H1 (cell line): Measurements from ENCODE around the gene OR52E2. TPM values are rescaled to one million over a fixed set of nuclear protein-coding genes. Genes with fewer than 3 reads are reported as not detected.

Source experiments
- CTCF ChIA-PET: fragments of 300-600 bp; sonication (Branson Sonifier 250); formaldehyde crosslinking; loops from one replicate; lab custom pipeline; 2021; ENCODE audit not compliant: partially characterized antibody; lab: Charles Lee
- POLR2A ChIA-PET: fragments of 300-600 bp; sonication (Branson Sonifier 250); formaldehyde crosslinking; loops from one replicate; lab custom pipeline; 2021; ENCODE audit warnings: inconsistent platforms; ENCODE audit not compliant: partially characterized antibody; lab: Charles Lee
- DNase-seq, 2 experiments: peaks; one replicate each; pipeline versions ENCODE4 v3.0.0 to v3.0.0-alpha.2; 2010 to 2022; ENCODE audit warnings: low spot score in 2 of 2, low read depth in 1 of 2, mixed read lengths in 1 of 2
- FAIRE-seq: peaks from 2 replicates; lab custom pipeline; 2011; peaks lifted over from hg19 to GRCh38; lab: Jason Lieb, UNC
- H2AFZ ChIP-seq: 2 replicates; pipeline ENCODE4 v1.8.1; 2012; ENCODE audit warnings: low read length, inconsistent platforms
- H2AK5ac ChIP-seq: 2 replicates; pipeline ENCODE4 v1.6.1; 2013; ENCODE audit warnings: low read depth, low read length
- H2BK120ac ChIP-seq: replicated peaks from 2 replicates; pipeline ENCODE3; 2013; ENCODE audit warnings: low read depth, low read length, inconsistent platforms
- H2BK12ac ChIP-seq: 2 replicates; pipeline ENCODE4 v1.6.1; 2013; ENCODE audit warnings: low read depth, low read length
- H2BK15ac ChIP-seq: 2 replicates; pipeline ENCODE4 v1.6.1; 2013; ENCODE audit warnings: low read length
- H2BK20ac ChIP-seq: 2 replicates; pipeline ENCODE4 v1.6.1; 2013; ENCODE audit warnings: low read length
- H2BK5ac ChIP-seq: 2 replicates; pipeline ENCODE4 v1.6.1; 2013; ENCODE audit warnings: low read depth, low read length
- H3K14ac ChIP-seq: 2 replicates; pipeline ENCODE4 v1.6.1; 2013; ENCODE audit warnings: inconsistent platforms; ENCODE audit not compliant: insufficient read length
- H3K18ac ChIP-seq: 2 replicates; pipeline ENCODE4 v1.6.1; 2013; ENCODE audit warnings: low read length; ENCODE audit errors: extremely low read depth
- H3K23ac ChIP-seq: 2 replicates; pipeline ENCODE4 v1.6.1; 2013; ENCODE audit warnings: inconsistent platforms; ENCODE audit not compliant: insufficient read length
- H3K23me2 ChIP-seq: 2 replicates; pipeline ENCODE4 v1.6.1; 2013; ENCODE audit warnings: low read depth, low read length
- H3K27ac ChIP-seq: 2 replicates; pipeline ENCODE4 v1.6.1; 2011; ENCODE audit warnings: low read depth, low read length, inconsistent platforms
- H3K27me3 ChIP-seq, 4 experiments: replicated peaks in 1 of 4; 1 replicate in 1 of 4; 2 replicates in 3 of 4; pipeline versions ENCODE4 v1.6.1 to v1.8.1; 2011 to 2013; ENCODE audit warnings: low read length in 3 of 4, mild to moderate bottlenecking in 3 of 4, inconsistent platforms in 2 of 4, mixed read lengths in 2 of 4, moderate library complexity in 1 of 4; ENCODE audit not compliant: control insufficient read depth in 3 of 4, insufficient read depth in 3 of 4; ENCODE audit errors: extremely low read depth in 1 of 4
- H3K36me3 ChIP-seq, 4 experiments: 2 replicates each; pipeline versions ENCODE4 v1.6.1 to v1.8.1; 2011 to 2013; ENCODE audit warnings: mild to moderate bottlenecking in 4 of 4, low read length in 3 of 4, moderate library complexity in 2 of 4, control low read depth in 1 of 4, inconsistent platforms in 1 of 4; ENCODE audit not compliant: insufficient read depth in 4 of 4, control insufficient read depth in 2 of 4
- H3K4ac ChIP-seq: replicated peaks from 2 replicates; pipeline ENCODE3; 2013; ENCODE audit warnings: low read length, low read depth, mixed read lengths, inconsistent platforms; ENCODE audit not compliant: insufficient read length
- H3K4me1 ChIP-seq, 4 experiments: replicated peaks in 1 of 4; 1 replicate in 1 of 4; 2 replicates in 3 of 4; pipeline versions ENCODE4 v1.6.1 to v1.8.1; 2011 to 2013; ENCODE audit warnings: low read length in 3 of 4, inconsistent platforms in 2 of 4, mixed read lengths in 1 of 4; ENCODE audit not compliant: insufficient read depth in 4 of 4, control insufficient read depth in 3 of 4
- H3K4me2 ChIP-seq, 2 experiments: 2 replicates each; pipeline versions ENCODE4 v1.6.1 to v1.8.1; 2011 to 2013; ENCODE audit warnings: low read depth in 2 of 2, low read length in 2 of 2, control low read depth in 1 of 2, inconsistent platforms in 1 of 2, mild to moderate bottlenecking in 1 of 2; ENCODE audit not compliant: insufficient read depth in 1 of 2
- H3K4me3 ChIP-seq, 4 experiments: fragments of 200-600, 300-600 bp in 1 of 4; sonication (generic), shearing (Covaris generic), sonication (Bioruptor Twin) in 1 of 4; 2 replicates each; pipeline versions ENCODE4 v1.5.1 to v1.8.1; 2011 to 2016; ENCODE audit warnings: low read length in 4 of 4, low read depth in 3 of 4, control low read depth in 2 of 4, inconsistent platforms in 2 of 4, mild to moderate bottlenecking in 2 of 4, mixed read lengths in 1 of 4, moderate library complexity in 1 of 4; ENCODE audit not compliant: insufficient read depth in 2 of 4; ENCODE audit errors: extremely low read depth in 1 of 4
- H3K56ac ChIP-seq: replicated peaks from 2 replicates; pipeline ENCODE3; 2013; ENCODE audit warnings: low read depth, mild to moderate bottlenecking, mixed read lengths, low read length, inconsistent platforms; ENCODE audit not compliant: insufficient read length
- H3K79me1 ChIP-seq: 2 replicates; pipeline ENCODE4 v1.6.1; 2013; ENCODE audit warnings: low read depth, low read length, control low read depth
- H3K79me2 ChIP-seq, 2 experiments: 2 replicates each; pipeline versions ENCODE4 v1.6.1 to v1.8.1; 2012 to 2013; ENCODE audit warnings: low read length in 2 of 2, mild to moderate bottlenecking in 2 of 2, inconsistent platforms in 1 of 2; ENCODE audit not compliant: insufficient read depth in 2 of 2, control insufficient read depth in 1 of 2
- H3K9ac ChIP-seq, 4 experiments: replicated peaks in 1 of 4; 1 replicate in 1 of 4; 2 replicates in 3 of 4; pipeline versions ENCODE4 v1.6.1 to v1.8.1; 2011 to 2013; ENCODE audit warnings: low read depth in 3 of 4, low read length in 3 of 4, control low read depth in 2 of 4, mild to moderate bottlenecking in 2 of 4, moderate library complexity in 2 of 4, inconsistent platforms in 1 of 4; ENCODE audit errors: extremely low read depth in 1 of 4
- H3K9me3 ChIP-seq, 2 experiments: 2 replicates each; pipeline versions ENCODE4 v1.6.1 to v1.8.1; 2012 to 2013; ENCODE audit warnings: mild to moderate bottlenecking in 2 of 2, moderate library complexity in 2 of 2, control low read depth in 1 of 2, inconsistent platforms in 1 of 2, low read depth in 1 of 2, low read length in 1 of 2, mixed read lengths in 1 of 2; ENCODE audit not compliant: insufficient read depth in 2 of 2
- H4K20me1 ChIP-seq, 2 experiments: replicated peaks in 1 of 2; 2 replicates each; pipeline versions ENCODE3 to v1.8.1; 2011 to 2013; ENCODE audit warnings: inconsistent platforms in 2 of 2, low read length in 2 of 2, mild to moderate bottlenecking in 1 of 2; ENCODE audit not compliant: insufficient read depth in 2 of 2, control insufficient read depth in 1 of 2
- H4K5ac ChIP-seq: 2 replicates; pipeline ENCODE4 v1.6.1; 2013; ENCODE audit warnings: low read length, low read depth, mixed read lengths, inconsistent platforms; ENCODE audit not compliant: insufficient read length
- H4K8ac ChIP-seq: 2 replicates; pipeline ENCODE4 v1.8.0; 2013; ENCODE audit warnings: mild to moderate bottlenecking, moderate library complexity, low read length, inconsistent platforms; ENCODE audit not compliant: insufficient read depth; ENCODE audit errors: extremely low read depth
- H4K91ac ChIP-seq: replicated peaks from 2 replicates; pipeline ENCODE3; 2013; ENCODE audit warnings: low read length, mixed read lengths, inconsistent platforms; ENCODE audit not compliant: insufficient read length
- MAFK ChIP-seq: IDR thresholded peaks from 2 replicates; pipeline ENCODE4 v1.6.1; 2012; ENCODE audit warnings: low read depth, mild to moderate bottlenecking, improper control_type of control experiment, low read length
- PHF8 ChIP-seq: fragments of 200-600 bp; sonication (generic); conservative IDR thresholded peaks from 2 replicates; pipeline ENCODE4 v1.7.1; 2012; ENCODE audit warnings: low read depth, mild to moderate bottlenecking, inconsistent platforms, low read length, moderate library complexity
- POLR2AphosphoS5 ChIP-seq: IDR thresholded peaks from 2 replicates; pipeline ENCODE4 v1.6.1; 2011; ENCODE audit warnings: low read depth, low read length
- RAD21 ChIP-seq, 2 experiments: IDR thresholded peaks in 1 of 2; conservative IDR thresholded peaks in 1 of 2; 2 replicates each; pipeline ENCODE4 v1.6.1; 2011; ENCODE audit warnings: low read depth in 2 of 2, low read length in 2 of 2, improper control_type of control experiment in 1 of 2, inconsistent platforms in 1 of 2, mild to moderate bottlenecking in 1 of 2, moderate library complexity in 1 of 2
- RBBP5 ChIP-seq: IDR thresholded peaks from 2 replicates; pipeline ENCODE4 v1.7.1; 2012; ENCODE audit warnings: low read depth, mild to moderate bottlenecking, inconsistent platforms, low read length, moderate library complexity, borderline replicate concordance
- RNF2 ChIP-seq: fragments of 200-900, 300-1000 bp; sonication (generic); IDR thresholded peaks from 2 replicates; pipeline ENCODE4 v1.7.1; 2016; ENCODE audit warnings: borderline replicate concordance, low read depth, mild to moderate bottlenecking, antibody characterized with exemption, low read length; ENCODE audit not compliant: poor library complexity, severe bottlenecking; ENCODE audit errors: missing control alignments
- SIRT6 ChIP-seq: IDR thresholded peaks from one replicate; pipeline ENCODE4 v1.7.1; 2012; ENCODE audit warnings: low read length, inconsistent platforms
- TAF1 ChIP-seq: IDR thresholded peaks from 2 replicates; pipeline ENCODE4 v1.6.1; 2011; ENCODE audit warnings: mild to moderate bottlenecking, low read depth, low read length
- TEAD4 ChIP-seq: IDR thresholded peaks from 2 replicates; pipeline ENCODE4 v1.6.1; 2012; ENCODE audit warnings: low read depth, low read length, inconsistent platforms, mixed read lengths
- WGBS, 2 experiments: shearing (Covaris generic) in 1 of 2; methylation state at CpG; one replicate each; pipeline versions ENCODE4 v1.1.6 to v1.1.7; 2013 to 2015; ENCODE audit warnings: low lambda C conversion rate in 2 of 2, mixed read lengths in 2 of 2, inconsistent platforms in 1 of 2, low coverage in 1 of 2, missing lambda C conversion rate in 1 of 2; ENCODE audit not compliant: insufficient replicate concordance in 2 of 2, insufficient coverage in 1 of 2, insufficient read length in 1 of 2; ENCODE audit errors: extremely low coverage in 1 of 2, missing lambda C conversion rate in 1 of 2; 5-methylcytosine and 5-hydroxymethylcytosine counted together
- polyA plus RNA-seq, 7 experiments: library from polyadenylated mRNA; depleted of rRNA in 3 of 7; stranded (reverse) in 5 of 7; unstranded in 2 of 7; fragments of >200 nt in 5 of 7; fragments of 200-250 nt in 2 of 7; gene quantifications; 1 replicate in 5 of 7; 2 replicates in 1 of 7; 4 replicates in 1 of 7; pipeline versions ENCODE4 v1.2.1 to v1.2.3, GENCODE V29; 2011 to 2013; ENCODE audit warnings: missing spikeins in 2 of 7, mixed read lengths in 2 of 7
- total RNA-seq: library from RNA; stranded (reverse); fragmentation: NEBNext Ultra II Directional; extraction: Animal tissue kit (Norgen Biotek cat#: 25700); gene quantifications from 2 replicates; pipeline ENCODE4 v1.2.1, GENCODE V29; 2021
- TF ChIP-seq, protein P1 (sequence below), 3 experiments: IDR thresholded peaks; 1 replicate in 2 of 3; 2 replicates in 1 of 3; pipeline versions ENCODE4 v1.5.1 to v1.6.1; 2011; ENCODE audit warnings: low read length in 3 of 3, mild to moderate bottlenecking in 3 of 3, inconsistent platforms in 2 of 3, low read depth in 1 of 3, moderate library complexity in 1 of 3; ENCODE audit not compliant: insufficient read depth in 1 of 3; ENCODE audit errors: control extremely low read depth in 1 of 3
- TF ChIP-seq, protein P2 (sequence below): IDR thresholded peaks from 2 replicates; pipeline ENCODE4 v1.6.1; 2012; ENCODE audit warnings: inconsistent platforms

The OR52E2 gene
- total and polyA plus RNA-seq, 2 of the 8 experiments (the other 6 are each of a cell fraction or from before 2014, with no cell fraction given): not detected

DNA sequence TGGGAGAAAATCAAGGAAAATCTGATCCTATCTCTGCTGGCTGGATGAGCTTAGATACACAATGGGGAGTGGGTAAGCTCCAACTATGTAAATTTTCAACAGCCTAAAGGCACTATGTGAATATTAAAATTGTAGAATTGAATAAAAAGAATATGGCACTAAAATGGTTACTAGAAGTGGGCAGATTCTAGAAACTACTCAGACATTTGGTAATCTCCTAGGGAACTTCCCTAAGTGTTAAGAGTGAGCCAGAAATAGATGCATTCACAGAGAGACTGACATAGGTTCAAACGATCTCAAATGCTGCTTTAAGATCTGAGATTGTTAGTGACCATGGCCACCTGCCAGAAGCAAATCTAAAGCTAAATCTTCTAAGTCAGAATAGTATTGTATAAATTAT lies 5.6 kb upstream of the OR52E2 start:
- ChIA-PET POLR2A (no interaction called here), CTCF (interaction anchor here (0.6 to 1.0 kb wide), 2 partner anchors 73 to 682 kb away, joined by 3 read pairs; partner anchors contain the start of gene OR52A5)
- no peak for TF ChIP-seq TAF1
- TF ChIP-seq SIRT6: no peak
- TF ChIP-seq, protein P1, sequence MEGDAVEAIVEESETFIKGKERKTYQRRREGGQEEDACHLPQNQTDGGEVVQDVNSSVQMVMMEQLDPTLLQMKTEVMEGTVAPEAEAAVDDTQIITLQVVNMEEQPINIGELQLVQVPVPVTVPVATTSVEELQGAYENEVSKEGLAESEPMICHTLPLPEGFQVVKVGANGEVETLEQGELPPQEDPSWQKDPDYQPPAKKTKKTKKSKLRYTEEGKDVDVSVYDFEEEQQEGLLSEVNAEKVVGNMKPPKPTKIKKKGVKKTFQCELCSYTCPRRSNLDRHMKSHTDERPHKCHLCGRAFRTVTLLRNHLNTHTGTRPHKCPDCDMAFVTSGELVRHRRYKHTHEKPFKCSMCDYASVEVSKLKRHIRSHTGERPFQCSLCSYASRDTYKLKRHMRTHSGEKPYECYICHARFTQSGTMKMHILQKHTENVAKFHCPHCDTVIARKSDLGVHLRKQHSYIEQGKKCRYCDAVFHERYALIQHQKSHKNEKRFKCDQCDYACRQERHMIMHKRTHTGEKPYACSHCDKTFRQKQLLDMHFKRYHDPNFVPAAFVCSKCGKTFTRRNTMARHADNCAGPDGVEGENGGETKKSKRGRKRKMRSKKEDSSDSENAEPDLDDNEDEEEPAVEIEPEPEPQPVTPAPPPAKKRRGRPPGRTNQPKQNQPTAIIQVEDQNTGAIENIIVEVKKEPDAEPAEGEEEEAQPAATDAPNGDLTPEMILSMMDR (IDR thresholded peaks at IDR 0.05; ENCODE audit: control extremely low read depth in 1 of 3, insufficient read depth in 1 of 3, low read depth in 1 of 3, low read length in 3 of 3): no peak
- TF ChIP-seq TEAD4: no peak
- no peak for TF ChIP-seq PHF8
- TF ChIP-seq, protein P2, sequence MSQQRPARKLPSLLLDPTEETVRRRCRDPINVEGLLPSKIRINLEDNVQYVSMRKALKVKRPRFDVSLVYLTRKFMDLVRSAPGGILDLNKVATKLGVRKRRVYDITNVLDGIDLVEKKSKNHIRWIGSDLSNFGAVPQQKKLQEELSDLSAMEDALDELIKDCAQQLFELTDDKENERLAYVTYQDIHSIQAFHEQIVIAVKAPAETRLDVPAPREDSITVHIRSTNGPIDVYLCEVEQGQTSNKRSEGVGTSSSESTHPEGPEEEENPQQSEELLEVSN: no peak
- TF ChIP-seq POLR2AphosphoS5: no peak
- TF ChIP-seq RAD21 (IDR thresholded peaks at IDR 0.05 in 1 of 2, conservative IDR thresholded peaks at IDR 0.05 in 1 of 2; ENCODE audit: low read depth in 2 of 2, low read length in 2 of 2): no peak
- no peak for TF ChIP-seq RNF2
- no peak for TF ChIP-seq MAFK
- TF ChIP-seq RBBP5: no peak

More for the DNA sequence above, 5.6 kb upstream of the OR52E2 start:
- H2AFZ ChIP-seq: no peak overlapping the region
- no peak for FAIRE-seq
- no peak overlapping the region for H4K5ac ChIP-seq
- no peaks in the 10 kb centered on the region for H3K27me3 ChIP-seq
- no peak overlapping the region for H3K14ac ChIP-seq
- no peak overlapping the region for H2AK5ac ChIP-seq
- no peaks in the 10 kb centered on the region for H3K23me2 ChIP-seq
- WGBS, 2 experiments: 84% methylated on average over 1 of the region's 1 CpG; no CpG with 5 or more reads in 1 of the 2 experiments
- H3K9ac ChIP-seq: no peak overlapping the region
- H4K91ac ChIP-seq: no peak overlapping the region
- H3K4me3 ChIP-seq: no peak overlapping the region
- no peaks in the 10 kb centered on the region for H3K79me2 ChIP-seq
- no peak overlapping the region for H3K18ac ChIP-seq
- no peak overlapping the region for H2BK120ac ChIP-seq
- H2BK5ac ChIP-seq: no peak overlapping the region
- DNase-seq: no peak
- H2BK20ac ChIP-seq: no peak overlapping the region
- H2BK15ac ChIP-seq: no peak overlapping the region
- H2BK12ac ChIP-seq: no peak overlapping the region
- H3K56ac ChIP-seq: no peak overlapping the region
- no peak overlapping the region for H3K23ac ChIP-seq
- no peaks in the 10 kb centered on the region for H3K4me1 ChIP-seq
- no peaks in the 10 kb centered on the region for H3K79me1 ChIP-seq
- no peak overlapping the region for H3K4ac ChIP-seq
- H3K27ac ChIP-seq: no peak overlapping the region
- no peak overlapping the region for H3K4me2 ChIP-seq
- no peak overlapping the region for H4K8ac ChIP-seq
- no peaks in the 10 kb centered on the region for H4K20me1 ChIP-seq
- H3K9me3 ChIP-seq: no peaks in the 10 kb centered on the region
- H3K36me3 ChIP-seq: no peaks in the 10 kb centered on the region
